ENCODE results near the gene AXIN1. TPM values are rescaled to one million over a fixed set of nuclear protein-coding genes. Genes with fewer than 3 reads are reported as not detected.

Gene AXIN1
- total and polyA plus RNA-seq, 9 of the 15 experiments (the other 6 are each of a cell fraction or from before 2014, with no cell fraction given): 0.42 to 58.0 (median 25.9) TPM

GRCh38 chr16:361872-362701 is 9.6 kb upstream of the AXIN1 start:
- H3K9me1 ChIP-seq (ENCODE audit: control insufficient read depth, insufficient read depth, low read length): peaks cover 4% of the 10 kb centered on the region
- H3K4me3 ChIP-seq: no peak overlapping the region
- peak; percentile 89 for ATAC-seq
- ChIA-PET POLR2A (interaction anchor here (1.0 to 1.6 kb wide), 3 partner anchors 8 to 134 kb away, joined by 3 to 4 read pairs (median 4); partner anchors contain the start of gene MRPL28), CTCF (ENCODE audit: low intra/inter-chr PET ratio) (interaction anchor here (0.6 to 1.0 kb wide), 4 partner anchors 137 to 296 kb away, joined by 3 to 8 read pairs (median 3); no protein-coding TSS in a partner anchor)
- intact Hi-C loops (cut with micrococcal nuclease) (no loop called here), in situ Hi-C loops (cut with MboI) (no loop called here)
- WGBS (ENCODE audit: insufficient coverage, low coverage, missing lambda C conversion rate): 24% methylated on average over 24 of the region's 30 CpGs
- peaks cover 12% of the 10 kb centered on the region; the same call in 2 of the 3 replicates for H3K36me3 ChIP-seq (ENCODE audit: control insufficient read depth, insufficient read depth, low read length)
- no peaks in the 10 kb centered on the region for H3K9me3 ChIP-seq (replicated peaks; ENCODE audit: control insufficient read depth, insufficient read depth, low read depth, low read length)
- no peaks in the 10 kb centered on the region for H4K20me1 ChIP-seq (replicated peaks; ENCODE audit: control insufficient read depth, insufficient read depth, low read length)
- H3K27me3 ChIP-seq (ENCODE audit: control insufficient read depth in 2 of 2, insufficient read depth in 2 of 2, low read length in 2 of 2): no peaks in the 10 kb centered on the region
- BruUV-seq (replicated peaks): no TSS peak
- peak; percentile 84 for FAIRE-seq
- H2AFZ ChIP-seq (ENCODE audit: low read depth, low read length): 0 out of 2 replicates have a peak overlapping the region, but pooled peaks have one; percentile 49
- H3K9ac ChIP-seq (ENCODE audit: insufficient read depth in 1 of 2, low read depth in 2 of 2, low read length in 2 of 2): peak overlapping the region in 1 of 2 experiments; percentile 77; a peak in 2 of 4 replicates
- no peaks in the 10 kb centered on the region for H3K79me2 ChIP-seq (ENCODE audit: control insufficient read depth, insufficient read depth, low read length)
- peaks cover 6 to 75% of the 10 kb centered on the region in 2 experiments; a peak in 4 of 5 replicates for H3K4me1 ChIP-seq (replicated peaks in 1 of 2; ENCODE audit: control insufficient read depth in 2 of 2, insufficient read depth in 2 of 2, low read length in 2 of 2)
- peak; percentile 48 to 78 (median 66) for DNase-seq (ENCODE audit: extremely low read depth in 1 of 4, low spot score in 3 of 4)
- H3K4me2 ChIP-seq (ENCODE audit: insufficient read depth, low read length): no peak overlapping the region
- no peak overlapping the region for H3K27ac ChIP-seq (ENCODE audit: extremely low read depth, low read depth, low read length)
- TF ChIP-seq STAG1 (CRISPR knock-in tag; IDR thresholded peaks at IDR 0.05; ENCODE audit: borderline replicate concordance): peak; percentile 90; the same call in 1 of the 2 replicates
- no peak for TF ChIP-seq RBM17 (IDR thresholded peaks at IDR 0.05; ENCODE audit: borderline replicate concordance, low read depth, low read length)
- no peak for TF ChIP-seq BRD9 (IDR thresholded peaks at IDR 0.05; ENCODE audit: low read depth, partially characterized antibody)
- TF ChIP-seq POLR3G (IDR thresholded peaks at IDR 0.05; ENCODE audit: extremely low read depth, insufficient read length, insufficient replicate concordance): no peak
- 0 out of 2 replicates have a peak, but pooled peaks have one; percentile 18 for TF ChIP-seq POLR2G (IDR thresholded peaks at IDR 0.05; ENCODE audit: low read depth, low read length)
- TF ChIP-seq ARID4B (CRISPR knock-in tag; IDR thresholded peaks at IDR 0.05): 0 out of 2 replicates have a peak, but pooled peaks have one; percentile 19

All from K562 (cell line).